GM06990 (cell line): ENCODE measurements around the gene PCNT.
"Not testable (repeated sequence)": the region's sequence is repeated elsewhere in the genome, so short reads cannot be mapped to it uniquely, and the experiment has no call there.

Experiments
- DNase-seq: peaks from one replicate; pipeline ENCODE4 v3.0.0-alpha.2; 2011; ENCODE audit not compliant: insufficient read length; ENCODE audit errors: extremely low read depth
- H3K27me3 ChIP-seq: replicated peaks from 2 replicates; pipeline ENCODE4 v1.6.0; 2011; ENCODE audit warnings: low read length; ENCODE audit not compliant: control insufficient read depth, insufficient read depth
- H3K36me3 ChIP-seq: 2 replicates; pipeline ENCODE4 v1.5.1; 2011; ENCODE audit warnings: low read length; ENCODE audit not compliant: control insufficient read depth, insufficient read depth
- H3K4me3 ChIP-seq: replicated peaks from 2 replicates; pipeline ENCODE4 v1.5.1; 2011; ENCODE audit warnings: low read depth, mild to moderate bottlenecking, control low read depth, low read length
- CTCF ChIP-seq: IDR thresholded peaks from 2 replicates; pipeline ENCODE4 v1.5.1; 2011; ENCODE audit warnings: low read length, control low read depth, mild to moderate bottlenecking, inconsistent platforms; ENCODE audit not compliant: insufficient read depth, poor library complexity, severe bottlenecking

The PCNT gene

GRCh38 chr21:46431884-46432488 is 108.0 kb downstream of the PCNT start:
- H3K36me3 ChIP-seq: peaks cover 43% of the 10 kb centered on the region

GRCh38 chr21:46433116-46433515 is 109.2 kb downstream of the PCNT start:
- not testable (repeated sequence) for H3K4me3 ChIP-seq, H3K27me3 ChIP-seq, DNase-seq
- H3K36me3 ChIP-seq: peaks cover 41% of the 10 kb centered on the region

More at GRCh38 chr21:46431884-46432488, 108.0 kb downstream of the PCNT start:
- TF ChIP-seq CTCF: no peak
- DNase-seq: no peak
- no peaks in the 10 kb centered on the region for H3K27me3 ChIP-seq
- no peak overlapping the region for H3K4me3 ChIP-seq

- H3K36me3 ChIP-seq: peaks cover 38% of the 10 kb centered on the region
- no peak overlapping the region for H3K4me3 ChIP-seq
- H3K27me3 ChIP-seq: no peaks in the 10 kb centered on the region
- no peak for TF ChIP-seq CTCF
- DNase-seq: no peak
Observed at GRCh38 chr21:46434322-46434958, 110.5 kb downstream of the PCNT start.

GRCh38 chr21:46435786-46436227 is 111.9 kb downstream of the PCNT start:
- Histone ChIP-seq H3K36me3 (peaks cover 35% of the 10 kb centered on the region), H3K27me3 (no peaks in the 10 kb centered on the region), H3K4me3 (no peak overlapping the region)
- no peak for TF ChIP-seq CTCF
- no peak for DNase-seq

GRCh38 chr21:46436621-46437020 is 112.7 kb downstream of the PCNT start:
- no peak for DNase-seq
- no peaks in the 10 kb centered on the region for H3K27me3 ChIP-seq
- TF ChIP-seq CTCF: no peak
- H3K36me3 ChIP-seq: peaks cover 33% of the 10 kb centered on the region
- H3K4me3 ChIP-seq: no peak overlapping the region

- H3K27me3 ChIP-seq: no peaks in the 10 kb centered on the region
- peaks cover 32% of the 10 kb centered on the region for H3K36me3 ChIP-seq
- DNase-seq: no peak
- H3K4me3 ChIP-seq: no peak overlapping the region
- no peak for TF ChIP-seq CTCF
Observed at GRCh38 chr21:46437096-46437498, 113.1 kb downstream of the PCNT start.
